A549 (cell line): Measurements from ENCODE around the gene MYH6.

ENCODE experiments used
- EP300 ChIP-seq, 2 experiments: fragments of >200 bp; sonication (Bioruptor Twin); formaldehyde crosslinking; IDR thresholded peaks; 2 replicates in 1 of 2; 3 replicates in 1 of 2; pipeline ENCODE4 v1.6.1; 2016 to 2017
- HDAC2 ChIP-seq: fragments of 200-600 bp; sonication (generic); IDR thresholded peaks from 2 replicates; pipeline ENCODE4 v1.6.1; 2016
- HOXB13 ChIP-seq: fragments of 250-450 bp; sonication (Bioruptor Pico); IDR thresholded peaks from 2 replicates; pipeline ENCODE4 v1.5.0; 2020; ENCODE audit warnings: low read depth, mild to moderate bottlenecking, moderate library complexity
- HOXB5 ChIP-seq: fragments of 250-450 bp; sonication (Bioruptor Pico); IDR thresholded peaks from 2 replicates; pipeline ENCODE4 v1.5.0; 2020; ENCODE audit warnings: mild to moderate bottlenecking, moderate library complexity
- POLR2A ChIP-seq: IDR thresholded peaks from 2 replicates; pipeline ENCODE4 v1.6.1; 2012; ENCODE audit warnings: mild to moderate bottlenecking, low read length
- RAD21 ChIP-seq, 2 experiments: fragments of >200 bp in 1 of 2; sonication (Bioruptor Twin) in 1 of 2; formaldehyde crosslinking in 1 of 2; IDR thresholded peaks in 1 of 2; conservative IDR thresholded peaks in 1 of 2; 2 replicates in 1 of 2; 3 replicates in 1 of 2; pipeline ENCODE4 v1.6.1; 2012 to 2018; ENCODE audit warnings: inconsistent platforms in 1 of 2
- ZFP36 ChIP-seq: fragments of 450-650 bp; IDR thresholded peaks from 2 replicates; pipeline ENCODE4 v1.6.1; 2014; ENCODE audit warnings: borderline replicate concordance; ENCODE audit not compliant: partially characterized antibody
- TF ChIP-seq, protein P1 (sequence below): fragments of >200 bp; sonication (Bioruptor Twin); formaldehyde crosslinking; IDR thresholded peaks from 3 replicates; pipeline ENCODE4 v1.5.1; 2016
- TF ChIP-seq, protein P2 (sequence below): IDR thresholded peaks from 2 replicates; pipeline ENCODE4 v1.6.1; 2012
- TF ChIP-seq, protein P3 (sequence below): fragments of >200 bp; sonication (Bioruptor Twin); formaldehyde crosslinking; IDR thresholded peaks from 3 replicates; pipeline ENCODE4 v1.6.1; 2016

DNA sequence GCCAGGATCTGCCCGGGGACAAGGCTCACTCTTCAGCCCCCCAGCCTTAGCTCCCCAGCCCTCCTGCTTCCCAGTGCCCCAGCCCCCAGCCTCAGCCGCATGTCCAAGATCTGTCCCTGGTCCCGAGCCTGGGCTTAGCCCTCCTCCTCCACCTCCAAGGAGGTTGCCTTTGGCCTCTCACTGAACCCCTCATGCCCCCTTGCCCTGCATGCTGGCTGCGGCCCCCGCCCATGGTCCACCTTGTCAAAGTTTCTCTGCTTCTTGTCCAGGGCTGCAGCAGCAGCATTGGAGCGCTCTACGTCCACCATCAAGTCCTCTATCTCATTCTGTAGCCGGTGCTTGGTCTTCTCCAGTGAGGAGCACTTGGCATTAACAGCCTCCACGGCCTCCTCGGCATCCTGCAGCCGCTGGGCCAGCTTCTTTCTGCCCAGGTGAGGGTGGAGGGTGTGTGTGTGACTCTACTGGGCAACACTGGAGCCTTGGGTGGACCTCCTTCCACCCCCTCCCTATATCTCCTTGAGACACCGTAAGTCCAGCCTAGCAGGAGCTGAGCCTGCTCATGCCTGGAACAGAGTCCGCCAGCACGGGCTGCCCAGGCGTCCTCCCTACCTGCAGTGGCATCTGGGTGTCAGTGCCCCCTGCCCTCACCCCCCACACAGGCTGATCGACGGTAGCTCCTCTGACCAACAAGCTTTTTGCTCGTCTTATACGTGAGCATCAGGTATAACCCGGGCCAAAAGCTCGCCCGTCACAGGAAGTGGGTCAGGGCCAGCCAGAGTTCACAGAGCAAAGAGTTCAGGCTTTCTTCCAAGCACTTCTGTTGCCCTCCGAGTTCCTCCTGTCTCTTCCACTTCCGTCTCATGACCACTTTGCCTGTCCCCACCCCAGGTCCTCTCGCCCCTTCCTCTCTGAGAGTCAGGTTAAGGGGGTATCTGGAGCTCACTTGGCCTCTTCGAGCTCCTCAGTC lies 19.9 kb downstream of the MYH6 start:
- TF ChIP-seq POLR2A (no peak), EP300 (IDR thresholded peaks at IDR 0.05) (no peak), HOXB13 (CRISPR knock-in tag) (no peak), HDAC2 (no peak), HOXB5 (CRISPR knock-in tag) (no peak), RAD21 (conservative IDR thresholded peaks at IDR 0.05 in 1 of 2, IDR thresholded peaks at IDR 0.05 in 1 of 2) (no peak), ZFP36 (no peak)
- TF ChIP-seq, protein P1, sequence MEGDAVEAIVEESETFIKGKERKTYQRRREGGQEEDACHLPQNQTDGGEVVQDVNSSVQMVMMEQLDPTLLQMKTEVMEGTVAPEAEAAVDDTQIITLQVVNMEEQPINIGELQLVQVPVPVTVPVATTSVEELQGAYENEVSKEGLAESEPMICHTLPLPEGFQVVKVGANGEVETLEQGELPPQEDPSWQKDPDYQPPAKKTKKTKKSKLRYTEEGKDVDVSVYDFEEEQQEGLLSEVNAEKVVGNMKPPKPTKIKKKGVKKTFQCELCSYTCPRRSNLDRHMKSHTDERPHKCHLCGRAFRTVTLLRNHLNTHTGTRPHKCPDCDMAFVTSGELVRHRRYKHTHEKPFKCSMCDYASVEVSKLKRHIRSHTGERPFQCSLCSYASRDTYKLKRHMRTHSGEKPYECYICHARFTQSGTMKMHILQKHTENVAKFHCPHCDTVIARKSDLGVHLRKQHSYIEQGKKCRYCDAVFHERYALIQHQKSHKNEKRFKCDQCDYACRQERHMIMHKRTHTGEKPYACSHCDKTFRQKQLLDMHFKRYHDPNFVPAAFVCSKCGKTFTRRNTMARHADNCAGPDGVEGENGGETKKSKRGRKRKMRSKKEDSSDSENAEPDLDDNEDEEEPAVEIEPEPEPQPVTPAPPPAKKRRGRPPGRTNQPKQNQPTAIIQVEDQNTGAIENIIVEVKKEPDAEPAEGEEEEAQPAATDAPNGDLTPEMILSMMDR = no peak
- TF ChIP-seq, protein P2, sequence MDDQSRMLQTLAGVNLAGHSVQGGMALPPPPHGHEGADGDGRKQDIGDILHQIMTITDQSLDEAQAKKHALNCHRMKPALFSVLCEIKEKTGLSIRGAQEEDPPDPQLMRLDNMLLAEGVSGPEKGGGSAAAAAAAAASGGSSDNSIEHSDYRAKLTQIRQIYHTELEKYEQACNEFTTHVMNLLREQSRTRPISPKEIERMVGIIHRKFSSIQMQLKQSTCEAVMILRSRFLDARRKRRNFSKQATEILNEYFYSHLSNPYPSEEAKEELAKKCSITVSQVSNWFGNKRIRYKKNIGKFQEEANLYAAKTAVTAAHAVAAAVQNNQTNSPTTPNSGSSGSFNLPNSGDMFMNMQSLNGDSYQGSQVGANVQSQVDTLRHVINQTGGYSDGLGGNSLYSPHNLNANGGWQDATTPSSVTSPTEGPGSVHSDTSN = no peak
- TF ChIP-seq, protein P3, sequence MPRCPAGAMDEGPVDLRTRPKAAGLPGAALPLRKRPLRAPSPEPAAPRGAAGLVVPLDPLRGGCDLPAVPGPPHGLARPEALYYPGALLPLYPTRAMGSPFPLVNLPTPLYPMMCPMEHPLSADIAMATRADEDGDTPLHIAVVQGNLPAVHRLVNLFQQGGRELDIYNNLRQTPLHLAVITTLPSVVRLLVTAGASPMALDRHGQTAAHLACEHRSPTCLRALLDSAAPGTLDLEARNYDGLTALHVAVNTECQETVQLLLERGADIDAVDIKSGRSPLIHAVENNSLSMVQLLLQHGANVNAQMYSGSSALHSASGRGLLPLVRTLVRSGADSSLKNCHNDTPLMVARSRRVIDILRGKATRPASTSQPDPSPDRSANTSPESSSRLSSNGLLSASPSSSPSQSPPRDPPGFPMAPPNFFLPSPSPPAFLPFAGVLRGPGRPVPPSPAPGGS = no peak
